Muscle of leg (tissue), 11 donors: ENCODE measurements around the gene AMZ2. TPM values are rescaled to one million over a fixed set of nuclear protein-coding genes. Genes with fewer than 3 reads are reported as not detected.
A peak's percentile ranks its signal among the peaks of the same experiment; 100 is the strongest.
"Not testable (repeated sequence)": the region's sequence is repeated elsewhere in the genome, so short reads cannot be mapped to it uniquely, and the experiment has no call there.

Experiments used
- DNase-seq: peaks from one replicate; pipeline ENCODE4 v3.0.0; 2013
- H3K27ac ChIP-seq: one replicate; pipeline ENCODE4 v1.5.1; 2013; ENCODE audit warnings: mild to moderate bottlenecking, low read length, control low read depth
- H3K27me3 ChIP-seq: one replicate; pipeline ENCODE4 v1.6.1; 2013; ENCODE audit warnings: low read length; ENCODE audit not compliant: control insufficient read depth, insufficient read depth
- H3K36me3 ChIP-seq: one replicate; pipeline ENCODE4 v1.6.1; 2013; ENCODE audit warnings: low read length; ENCODE audit not compliant: control insufficient read depth, insufficient read depth
- H3K4me1 ChIP-seq: one replicate; pipeline ENCODE4 v1.6.1; 2013; ENCODE audit warnings: low read length; ENCODE audit not compliant: control insufficient read depth, insufficient read depth
- H3K4me3 ChIP-seq: one replicate; pipeline ENCODE4 v1.5.1; 2013; ENCODE audit warnings: low read length, control low read depth
- H3K9me3 ChIP-seq: replicated peaks from 2 replicates; pipeline ENCODE4 v1.6.1; 2013; ENCODE audit warnings: low read depth, low read length; ENCODE audit not compliant: control insufficient read depth
- WGBS: methylation state at CpG from one replicate; pipeline ENCODE4 v1.1.5; 2013; ENCODE audit warnings: missing lambda C conversion rate; ENCODE audit not compliant: insufficient coverage; 5-methylcytosine and 5-hydroxymethylcytosine counted together
- polyA plus RNA-seq, 8 donors: library from polyadenylated mRNA; unstranded; fragments of 120-200 nt; gene quantifications; one replicate each; pipeline versions ENCODE4 v1.2.1 to v1.2.3, GENCODE V29; 2013; ENCODE audit warnings: inconsistent platforms in 1 of 8, low replicate concordance in 1 of 8; ENCODE audit not compliant: insufficient read length in 8 of 8, insufficient read depth in 1 of 8
- total RNA-seq: library from RNA; stranded (reverse); fragments of 120-200 nt; gene quantifications from one replicate; pipeline ENCODE4 v1.2.4, GENCODE V29; 2013

AMZ2 gene
- total and polyA plus RNA-seq, 9 donors, result 58.9 to 70.9 (median 64.5) TPM

DNA sequence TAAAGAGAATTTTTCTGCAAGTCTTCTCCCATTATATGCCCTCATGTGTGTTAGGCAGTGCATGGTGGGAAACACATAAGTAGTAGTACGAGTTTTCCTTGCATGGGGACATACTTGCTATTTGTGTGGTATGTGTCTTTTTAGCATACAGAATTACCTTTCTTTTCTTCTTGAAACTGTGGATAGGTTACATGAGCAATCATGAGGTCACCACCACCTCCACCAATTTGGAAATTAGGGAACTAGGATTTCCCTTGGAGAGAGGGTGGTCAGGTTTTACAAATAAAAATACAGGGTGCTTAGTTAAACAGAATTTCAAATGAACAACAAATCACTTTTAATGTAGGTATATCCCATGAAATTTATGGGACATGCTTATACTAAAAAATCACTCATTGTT lies 16.3 kb upstream of the AMZ2 start:
- DNase-seq, result no peak
- no peaks in the 10 kb centered on the region for H3K4me1 ChIP-seq
- H3K27ac ChIP-seq, result no peak overlapping the region
- no CpG with 5 or more reads among the region's 1 CpG for WGBS
- H3K9me3 ChIP-seq, result no peaks in the 10 kb centered on the region
- H3K36me3 ChIP-seq, result no peaks in the 10 kb centered on the region
- H3K4me3 ChIP-seq, result no peak overlapping the region
- H3K27me3 ChIP-seq, result no peaks in the 10 kb centered on the region

DNA sequence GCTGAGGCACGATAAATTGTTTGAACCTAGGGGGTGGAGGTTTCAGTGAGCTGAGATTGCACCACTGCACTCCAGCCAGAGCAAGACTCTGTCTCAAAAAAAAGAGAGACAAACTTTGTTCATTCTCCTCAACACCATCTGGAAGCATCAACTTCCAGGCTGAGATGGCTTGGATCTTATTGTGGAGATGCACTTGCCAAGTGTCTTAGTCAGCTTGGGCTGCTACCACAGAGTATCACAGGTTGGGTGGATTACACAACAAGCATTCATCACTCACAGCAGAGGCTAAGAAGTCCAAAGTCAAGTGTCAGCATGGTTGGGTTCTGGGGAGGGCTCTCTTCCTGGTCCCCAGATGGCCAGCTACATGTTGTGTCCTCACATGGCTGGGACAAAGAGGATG lies 15.1 kb upstream of the AMZ2 start:
- not testable (repeated sequence) for DNase-seq, H3K27me3 ChIP-seq, H3K4me3 ChIP-seq, H3K4me1 ChIP-seq, H3K36me3 ChIP-seq, H3K27ac ChIP-seq, H3K9me3 ChIP-seq
- no CpG with 5 or more reads among the region's 1 CpG for WGBS

DNA sequence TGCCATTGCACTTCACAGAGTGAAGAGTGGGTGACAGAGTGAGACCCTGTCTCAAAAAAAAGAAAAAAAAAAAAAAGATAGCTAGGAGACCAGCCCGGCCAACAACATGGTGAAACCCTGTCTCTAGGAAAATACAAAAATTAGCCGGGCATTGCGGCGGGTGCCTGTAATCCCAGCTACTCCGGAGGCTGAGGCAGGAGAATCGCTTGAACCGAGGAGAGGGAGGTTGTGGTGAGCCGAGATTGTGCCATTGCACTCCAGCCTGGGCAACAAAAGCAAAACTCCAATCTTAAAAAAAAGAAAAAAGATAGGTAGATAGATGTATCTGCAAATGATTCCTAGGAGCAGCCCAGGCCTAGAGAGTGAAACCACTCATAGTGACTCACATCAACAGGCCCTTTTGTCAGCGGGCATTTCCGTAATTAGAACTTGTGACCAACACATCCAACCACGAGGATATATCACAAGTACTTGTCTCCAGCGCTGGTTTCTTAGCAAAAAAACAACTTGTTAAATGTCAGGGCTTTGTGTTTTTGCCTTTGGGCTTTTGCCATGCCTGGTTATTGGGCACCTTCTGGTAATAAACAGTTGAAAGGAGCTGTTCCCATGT lies 13.0 kb upstream of the AMZ2 start:
- not testable (repeated sequence) for DNase-seq, H3K27ac ChIP-seq, H3K9me3 ChIP-seq, H3K4me3 ChIP-seq, H3K4me1 ChIP-seq, H3K27me3 ChIP-seq, H3K36me3 ChIP-seq
- WGBS, result 100% methylated on average over 1 of the region's 12 CpGs

DNA sequence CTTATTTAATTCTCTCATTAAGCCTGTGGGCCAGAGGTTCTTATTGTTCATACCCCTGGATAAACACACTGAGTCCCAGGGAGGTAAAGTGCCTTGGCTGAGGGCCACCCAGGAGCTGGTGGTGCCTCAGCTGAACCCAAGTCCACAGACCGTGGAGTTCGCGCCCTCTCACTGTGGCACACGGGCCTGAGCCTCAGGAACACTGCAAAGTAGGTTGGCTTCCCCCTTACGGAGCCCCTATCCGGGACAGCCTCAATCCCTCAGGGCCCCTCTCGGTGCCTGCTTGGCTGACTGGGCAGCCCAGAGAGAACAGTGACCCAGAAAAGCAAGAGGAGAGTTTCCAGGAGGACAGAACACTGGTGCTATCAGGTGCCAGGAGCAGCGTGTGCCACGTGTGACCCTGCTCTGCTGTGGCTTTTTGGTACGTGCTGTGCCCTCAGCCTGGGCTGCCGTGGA lies 12.5 kb upstream of the AMZ2 start:
- WGBS, result 79% methylated on average over 9 of the region's 11 CpGs
- H3K4me3 ChIP-seq, H3K36me3 ChIP-seq, H3K27ac ChIP-seq, H3K27me3 ChIP-seq, H3K9me3 ChIP-seq, H3K4me1 ChIP-seq, DNase-seq: not testable (repeated sequence)

DNA sequence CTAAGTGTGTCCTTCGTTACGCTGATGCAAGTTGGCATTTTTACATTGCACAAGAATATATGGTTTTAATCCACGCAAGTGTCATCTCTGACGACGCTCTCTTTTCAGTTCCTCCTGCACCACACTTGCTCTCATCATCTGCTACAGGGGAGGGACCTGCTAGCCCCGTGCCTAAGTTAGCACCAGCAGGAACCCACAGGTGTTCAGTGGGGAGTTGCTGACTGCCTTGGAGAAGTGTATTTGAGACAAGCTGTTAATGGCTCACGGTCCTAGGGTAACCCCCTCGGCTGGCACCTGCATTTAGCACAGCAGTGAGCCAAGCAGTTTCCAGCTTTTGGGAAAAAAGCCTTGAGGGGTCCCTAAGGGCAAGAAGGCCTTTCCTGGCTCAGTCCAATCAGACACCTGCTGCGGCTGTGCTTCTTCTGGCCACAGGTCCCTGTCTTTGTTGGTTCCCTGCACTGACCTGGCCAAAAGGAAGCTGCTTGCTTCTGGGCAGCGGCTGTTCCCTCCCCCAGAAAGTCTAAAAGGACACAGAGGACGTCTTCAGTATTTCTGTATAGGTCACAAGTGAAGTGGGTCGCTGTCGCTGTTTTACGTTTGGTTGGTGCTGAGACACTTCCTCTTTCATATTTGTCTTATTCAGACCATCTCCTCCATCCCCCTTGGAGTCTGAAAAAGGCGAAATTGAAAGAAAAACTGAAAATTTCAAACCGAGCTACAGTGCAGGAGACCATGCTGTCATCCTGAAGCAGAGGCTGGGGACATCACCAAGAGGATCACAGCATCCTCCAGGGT lies 10.3 kb upstream of the AMZ2 start:
- H3K4me1 ChIP-seq, H3K36me3 ChIP-seq, H3K27me3 ChIP-seq, H3K9me3 ChIP-seq, H3K4me3 ChIP-seq: not testable (repeated sequence)
- peak; percentile 48 for DNase-seq
- WGBS, result 69% methylated on average over 5 of the region's 16 CpGs
- H3K27ac ChIP-seq, result peak overlapping the region; percentile 79

DNA sequence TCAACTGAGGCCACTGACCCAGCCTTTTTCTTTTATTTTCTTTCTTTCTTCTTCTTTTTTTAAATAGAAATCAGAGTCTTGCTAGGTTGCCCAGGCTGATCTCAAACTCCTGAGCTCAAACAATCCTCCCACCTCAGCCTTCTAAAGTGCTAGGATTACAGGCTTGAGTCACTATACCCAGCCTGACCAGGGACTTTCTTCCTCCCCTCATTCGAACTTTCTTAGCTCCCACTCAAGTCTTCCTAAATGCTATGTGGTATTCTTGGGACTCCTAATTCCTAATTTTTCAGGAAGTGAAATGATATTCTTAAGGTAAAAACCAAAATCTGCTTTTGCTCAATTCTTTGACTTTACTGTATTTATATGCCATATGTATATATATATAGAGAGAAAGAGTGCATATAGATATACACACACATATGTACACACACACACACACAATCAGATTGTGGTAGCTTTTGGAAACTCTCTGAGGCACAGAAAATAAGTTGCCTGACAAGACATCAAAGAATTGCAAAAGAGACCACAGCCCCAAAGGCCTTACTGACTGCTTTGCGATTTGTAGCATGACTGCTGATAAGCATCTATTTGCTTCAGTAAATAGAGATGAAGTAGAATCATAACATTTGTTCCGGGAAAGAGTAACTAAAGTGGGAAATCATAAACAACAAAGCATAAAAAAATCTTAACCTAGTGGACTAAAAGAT lies 9.5 kb upstream of the AMZ2 start:
- Histone ChIP-seq H3K36me3 (no peaks in the 10 kb centered on the region), H3K4me1 (no peaks in the 10 kb centered on the region), H3K27me3 (no peaks in the 10 kb centered on the region), H3K9me3 (no peaks in the 10 kb centered on the region), H3K4me3 (no peak overlapping the region), H3K27ac (peak overlapping the region; percentile 29)
- WGBS, result no CpG with 5 or more reads among the region's 3 CpGs
- no peak for DNase-seq

DNA sequence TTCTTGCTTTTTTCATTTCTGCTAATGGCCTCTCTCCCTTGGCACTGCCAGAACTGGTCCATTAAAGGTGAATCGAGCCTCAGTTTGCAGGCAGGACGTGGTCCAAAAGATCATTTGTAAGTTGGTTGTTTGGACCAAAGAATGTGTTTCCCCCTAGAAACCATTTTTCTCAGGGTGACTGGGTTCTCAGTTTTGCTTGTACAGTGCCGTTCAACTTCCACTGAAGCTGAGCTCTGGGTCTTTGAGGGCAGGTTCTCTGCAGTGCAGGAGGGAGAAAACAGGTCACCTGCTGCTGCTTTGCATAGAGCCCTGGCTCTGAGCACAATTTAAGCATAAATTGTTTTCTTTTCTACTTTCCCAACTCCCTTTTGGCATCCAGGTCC lies 9.0 kb upstream of the AMZ2 start:
- Histone ChIP-seq H3K9me3 (no peaks in the 10 kb centered on the region), H3K27ac (no peak overlapping the region), H3K36me3 (no peaks in the 10 kb centered on the region), H3K4me1 (no peaks in the 10 kb centered on the region), H3K4me3 (no peak overlapping the region), H3K27me3 (no peaks in the 10 kb centered on the region)
- DNase-seq, result no peak
- no CpG with 5 or more reads among the region's 3 CpGs for WGBS

DNA sequence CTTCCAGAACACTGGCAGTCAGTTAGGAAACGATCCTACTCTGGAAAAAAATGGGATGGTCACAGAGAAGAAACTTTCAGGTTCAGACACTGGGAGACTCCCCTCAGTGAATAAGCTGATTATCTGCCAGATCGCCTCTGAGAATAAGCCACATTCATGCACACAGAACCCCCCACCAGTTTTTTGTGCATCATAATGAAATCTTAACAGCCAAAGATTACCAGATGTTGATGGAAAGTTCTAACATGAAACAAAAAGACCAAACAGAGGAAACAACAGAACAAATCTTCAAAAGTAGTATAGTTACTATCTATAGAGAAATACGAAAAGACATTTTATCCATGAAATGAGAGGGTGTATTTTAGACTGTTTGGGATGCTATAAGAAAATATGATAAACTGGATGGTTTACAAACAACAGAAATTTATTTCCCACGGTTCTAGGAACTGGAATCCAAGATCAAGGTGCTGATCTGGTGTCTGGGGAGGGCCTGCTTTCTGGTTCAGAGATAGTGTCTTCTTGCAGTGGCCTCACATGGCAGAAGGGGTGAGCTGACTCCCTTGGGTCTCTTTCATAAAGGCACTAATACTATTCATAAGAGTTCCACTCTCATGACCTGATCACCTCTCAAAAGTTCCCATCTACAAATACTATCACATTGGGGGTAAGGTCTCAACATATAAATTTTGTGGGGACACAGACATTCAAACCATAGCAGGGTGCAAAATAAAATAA lies 8.0 kb upstream of the AMZ2 start:
- 75% methylated on average over 2 of the region's 4 CpGs for WGBS
- H3K36me3 ChIP-seq, result no peaks in the 10 kb centered on the region
- no peaks in the 10 kb centered on the region for H3K27me3 ChIP-seq
- no peak for DNase-seq
- H3K27ac ChIP-seq, result no peak overlapping the region
- no peaks in the 10 kb centered on the region for H3K9me3 ChIP-seq
- H3K4me1 ChIP-seq, result no peaks in the 10 kb centered on the region
- no peak overlapping the region for H3K4me3 ChIP-seq

DNA sequence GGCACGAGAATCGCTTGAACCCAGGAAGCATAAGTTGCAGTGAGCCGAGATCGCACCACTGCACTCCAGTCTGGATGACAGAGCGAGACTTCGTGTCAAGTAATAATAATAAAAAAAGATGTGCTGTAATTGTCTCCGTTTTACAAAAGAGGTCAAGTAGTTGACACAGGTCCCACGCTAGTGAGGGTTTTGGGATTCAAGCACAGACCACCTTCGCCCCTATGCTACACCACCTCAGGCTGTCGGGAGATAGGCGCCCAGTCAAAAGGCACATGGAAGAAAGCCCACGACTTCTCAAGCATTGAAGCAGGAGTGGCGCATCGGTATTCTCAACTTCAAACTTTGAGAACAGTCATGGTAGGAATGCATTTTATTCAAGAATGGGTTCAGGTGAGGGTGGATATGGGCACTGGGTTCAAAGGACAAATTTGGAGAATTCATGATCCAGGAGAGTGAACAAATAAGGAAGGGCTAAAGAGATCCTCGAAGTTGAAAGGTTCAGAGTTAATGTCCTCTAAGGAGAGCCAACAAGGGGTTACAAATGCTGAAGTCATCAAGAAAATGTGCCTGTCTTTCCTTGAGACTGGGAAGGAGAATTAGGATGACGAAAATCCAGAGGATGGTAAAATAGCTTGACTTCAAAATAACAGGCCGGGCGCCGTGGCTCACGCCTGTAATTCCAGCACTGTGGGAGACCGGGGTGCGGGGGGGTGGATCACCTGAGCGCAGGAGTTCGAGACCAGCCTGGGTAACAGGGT lies 1.4 kb upstream of the AMZ2 start:
- Histone ChIP-seq H3K27me3 (no peaks in the 10 kb centered on the region), H3K4me3 (no peak overlapping the region), H3K9me3 (no peaks in the 10 kb centered on the region), H3K27ac (no peak overlapping the region), H3K36me3 (peaks cover 4% of the 10 kb centered on the region), H3K4me1 (peaks cover 7% of the 10 kb centered on the region)
- WGBS, result 90% methylated on average over 15 of the region's 24 CpGs
- DNase-seq, result no peak
